Measurements from ENCODE around the gene RB1. TPM values are rescaled to one million over a fixed set of nuclear protein-coding genes. Genes with fewer than 3 reads are reported as not detected.

Gene RB1
- total RNA-seq, 2 donors from 2014 or later: 28.5 TPM

DNA sequence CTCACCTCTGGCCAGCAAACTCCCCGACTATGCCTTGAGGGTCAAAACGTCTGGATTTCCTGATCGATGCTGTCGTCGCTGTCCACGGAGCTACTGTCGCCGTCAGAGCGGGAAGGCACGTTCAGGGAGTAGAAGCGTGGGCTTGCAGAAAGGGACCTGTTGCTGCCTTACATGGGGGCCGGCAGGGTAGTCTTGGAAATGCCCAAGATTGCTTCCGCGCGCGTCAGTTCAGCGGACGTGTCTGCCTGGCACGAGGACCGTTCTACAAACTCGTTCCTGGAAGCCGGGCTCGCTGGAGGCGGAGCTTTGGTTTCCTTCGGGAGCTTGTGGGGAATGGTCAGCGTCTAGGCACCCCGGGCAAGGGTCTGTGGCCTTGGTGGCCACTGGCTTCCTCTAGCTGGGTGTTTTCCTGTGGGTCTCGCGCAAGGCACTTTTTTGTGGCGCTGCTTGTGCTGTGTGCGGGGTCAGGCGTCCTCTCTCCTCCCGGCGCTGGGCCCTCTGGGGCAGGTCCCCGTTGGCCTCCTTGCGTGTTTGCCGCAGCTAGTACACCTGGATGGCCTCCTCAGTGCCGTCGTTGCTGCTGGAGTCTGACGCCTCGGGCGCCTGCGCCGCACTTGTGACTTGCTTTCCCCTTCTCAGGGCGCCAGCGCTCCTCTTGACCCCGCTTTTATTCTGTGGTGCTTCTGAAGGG, 15.4 kb downstream of the RB1 start:
- DNase-seq: peak; percentile 52
- Histone ChIP-seq H3K4me1 (no peaks in the 10 kb centered on the region), H3K9me3 (no peaks in the 10 kb centered on the region), H3K36me3 (no peaks in the 10 kb centered on the region), H3K9ac (ENCODE audit: low read depth in 2 of 2, low read length in 2 of 2) (peak overlapping the region in 1 of 2 donors; percentile 26), H3K27ac (no peak overlapping the region), H3K4me3 (peak overlapping the region; percentile 26), H3K27me3 (no peaks in the 10 kb centered on the region)
- TF ChIP-seq, protein P1, sequence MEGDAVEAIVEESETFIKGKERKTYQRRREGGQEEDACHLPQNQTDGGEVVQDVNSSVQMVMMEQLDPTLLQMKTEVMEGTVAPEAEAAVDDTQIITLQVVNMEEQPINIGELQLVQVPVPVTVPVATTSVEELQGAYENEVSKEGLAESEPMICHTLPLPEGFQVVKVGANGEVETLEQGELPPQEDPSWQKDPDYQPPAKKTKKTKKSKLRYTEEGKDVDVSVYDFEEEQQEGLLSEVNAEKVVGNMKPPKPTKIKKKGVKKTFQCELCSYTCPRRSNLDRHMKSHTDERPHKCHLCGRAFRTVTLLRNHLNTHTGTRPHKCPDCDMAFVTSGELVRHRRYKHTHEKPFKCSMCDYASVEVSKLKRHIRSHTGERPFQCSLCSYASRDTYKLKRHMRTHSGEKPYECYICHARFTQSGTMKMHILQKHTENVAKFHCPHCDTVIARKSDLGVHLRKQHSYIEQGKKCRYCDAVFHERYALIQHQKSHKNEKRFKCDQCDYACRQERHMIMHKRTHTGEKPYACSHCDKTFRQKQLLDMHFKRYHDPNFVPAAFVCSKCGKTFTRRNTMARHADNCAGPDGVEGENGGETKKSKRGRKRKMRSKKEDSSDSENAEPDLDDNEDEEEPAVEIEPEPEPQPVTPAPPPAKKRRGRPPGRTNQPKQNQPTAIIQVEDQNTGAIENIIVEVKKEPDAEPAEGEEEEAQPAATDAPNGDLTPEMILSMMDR (IDR thresholded peaks at IDR 0.05): no peak
- intact Hi-C loops (cut with DNase I): loop anchor here (5.0 kb wide), 1 partner anchor 192 kb away; no protein-coding TSS in a partner anchor

DNA sequence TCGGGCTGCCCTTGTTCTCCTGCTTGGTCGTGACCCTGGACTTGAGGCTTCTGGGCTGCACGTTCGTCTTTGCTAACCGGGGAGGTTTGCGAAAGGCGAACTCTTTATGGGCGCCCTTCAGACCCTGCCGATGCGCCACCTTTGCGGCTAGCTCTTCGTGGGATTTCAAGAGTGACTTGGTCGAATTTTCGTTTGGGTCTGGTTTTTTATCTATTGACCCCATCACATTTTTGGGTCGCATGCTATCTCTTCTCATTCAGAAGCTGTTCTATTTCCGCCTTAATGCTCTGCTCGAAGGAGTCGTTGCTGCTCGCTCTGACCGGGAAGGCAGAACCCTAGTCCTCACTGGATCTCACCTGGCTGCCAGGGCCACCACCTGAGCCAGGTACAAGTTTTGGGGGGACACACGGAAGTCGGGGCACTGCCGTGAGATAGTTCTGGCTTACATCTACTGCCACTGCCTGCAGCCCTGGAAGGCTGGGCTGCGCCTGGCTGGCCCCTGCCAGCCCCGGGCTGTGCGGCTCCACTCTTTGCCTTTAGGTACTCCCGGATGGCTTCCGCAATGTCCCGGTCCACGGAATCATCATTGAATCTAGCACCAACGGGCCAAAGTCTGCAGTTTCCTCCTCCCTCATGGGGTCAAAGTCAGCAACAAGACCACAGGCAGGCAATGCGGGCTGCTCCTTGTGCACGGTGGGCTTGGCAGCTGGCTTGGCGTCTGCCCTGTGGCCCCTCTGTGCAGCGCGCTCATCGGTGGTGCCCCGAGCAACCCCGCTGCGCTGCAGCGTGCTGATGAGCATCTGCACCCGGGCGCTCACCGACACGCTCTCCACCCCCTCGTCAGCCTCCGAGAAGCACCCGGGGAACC, 16.2 kb downstream of the RB1 start:
- H3K9ac ChIP-seq (ENCODE audit: low read depth in 2 of 2, low read length in 2 of 2): peak overlapping the region in 1 of 2 donors; percentile 26
- H3K27me3 ChIP-seq: no peaks in the 10 kb centered on the region
- H3K9me3 ChIP-seq: no peaks in the 10 kb centered on the region
- peak overlapping the region; percentile 26 for H3K4me3 ChIP-seq
- DNase-seq: peak; percentile 38
- TF ChIP-seq, protein P1 (IDR thresholded peaks at IDR 0.05): no peak
- no peaks in the 10 kb centered on the region for H3K4me1 ChIP-seq
- no peak overlapping the region for H3K27ac ChIP-seq
- H3K36me3 ChIP-seq: no peaks in the 10 kb centered on the region
- intact Hi-C loops (cut with DNase I): loop anchor here (5.0 kb wide), 1 partner anchor 192 kb away; no protein-coding TSS in a partner anchor

DNA sequence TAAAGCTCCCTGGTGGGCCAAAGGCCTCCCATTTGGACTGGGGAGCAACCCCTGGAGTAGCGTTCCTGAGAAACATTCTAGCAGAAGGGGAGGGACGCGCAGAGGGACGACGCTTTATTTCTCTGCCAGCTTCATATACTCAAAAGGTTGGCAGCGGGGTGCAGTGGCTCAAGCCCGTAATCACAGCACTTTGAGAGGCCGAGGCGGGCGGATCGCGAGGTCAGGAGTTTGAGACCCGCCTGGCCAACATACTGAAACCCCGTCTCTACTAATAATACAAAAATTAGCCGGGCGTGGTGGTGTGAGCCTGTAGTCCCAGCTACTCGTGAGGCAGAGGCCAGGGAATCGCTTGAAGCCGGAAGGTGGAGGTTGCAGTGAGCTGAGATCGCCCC, 16.8 kb downstream of the RB1 start:
- H3K9ac ChIP-seq (ENCODE audit: low read depth in 2 of 2, low read length in 2 of 2): no peak overlapping the region
- TF ChIP-seq, protein P1 (IDR thresholded peaks at IDR 0.05): no peak
- H3K9me3 ChIP-seq: no peaks in the 10 kb centered on the region
- H3K27me3 ChIP-seq: no peaks in the 10 kb centered on the region
- DNase-seq: no peak
- H3K4me1 ChIP-seq: no peaks in the 10 kb centered on the region
- no peak overlapping the region for H3K27ac ChIP-seq
- H3K4me3 ChIP-seq: peak overlapping the region; percentile 26
- H3K36me3 ChIP-seq: no peaks in the 10 kb centered on the region
- intact Hi-C loops (cut with DNase I): no loop called here

DNA sequence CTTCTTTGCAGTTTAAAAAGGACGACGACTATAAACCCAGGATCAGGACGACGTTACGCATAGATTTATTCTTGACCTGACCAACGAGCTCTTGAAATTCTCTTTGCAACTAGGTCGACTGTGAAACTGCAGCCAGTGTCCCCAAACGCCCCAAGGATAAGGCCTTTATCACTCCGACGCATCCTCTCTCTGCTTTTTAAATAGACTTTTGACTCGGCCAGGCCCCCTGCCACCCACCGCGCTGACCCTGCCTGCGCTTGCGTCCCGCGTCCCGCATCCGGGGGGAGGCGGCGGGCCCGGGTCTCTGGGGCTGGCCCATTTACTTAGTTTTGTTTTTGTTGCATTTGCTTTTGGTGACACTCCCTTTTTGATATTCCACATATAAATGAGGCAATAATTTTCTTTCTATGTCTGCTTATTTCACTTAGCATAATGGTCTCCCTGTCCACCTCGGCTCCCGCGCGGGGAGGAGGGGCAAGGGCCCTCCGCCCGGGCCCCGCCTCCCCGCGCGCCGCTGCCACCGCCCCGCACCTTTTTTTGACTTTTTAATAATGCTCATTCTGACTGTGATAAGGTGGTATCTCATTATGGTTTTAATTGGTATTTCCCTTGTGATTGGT, 17.4 kb downstream of the RB1 start:
- no peak overlapping the region for H3K9ac ChIP-seq (ENCODE audit: low read depth in 2 of 2, low read length in 2 of 2)
- no peaks in the 10 kb centered on the region for H3K27me3 ChIP-seq
- H3K4me3 ChIP-seq: peak overlapping the region; percentile 26
- no peak for DNase-seq
- intact Hi-C loops (cut with DNase I): no loop called here
- no peaks in the 10 kb centered on the region for H3K9me3 ChIP-seq
- no peaks in the 10 kb centered on the region for H3K4me1 ChIP-seq
- H3K36me3 ChIP-seq: no peaks in the 10 kb centered on the region
- TF ChIP-seq, protein P1 (IDR thresholded peaks at IDR 0.05): no peak
- H3K27ac ChIP-seq: no peak overlapping the region

DNA sequence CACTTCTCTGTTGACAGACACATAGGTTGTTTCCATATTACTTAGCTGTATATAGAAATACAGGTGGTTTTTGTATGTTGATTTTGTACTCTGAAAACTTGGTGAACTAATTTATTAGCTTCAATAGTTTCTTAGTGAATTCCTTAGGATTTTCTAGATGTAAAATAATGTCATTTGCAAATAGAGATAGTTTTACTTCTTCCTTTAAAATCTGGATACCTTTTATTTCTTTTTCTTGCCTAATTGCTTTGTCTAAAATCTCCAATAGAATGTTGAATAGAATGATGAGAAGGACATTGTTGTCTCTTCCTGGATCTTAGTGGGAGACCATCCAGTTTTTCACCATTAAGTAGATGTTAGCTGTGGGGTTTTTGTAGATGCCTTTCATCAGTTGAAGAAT, 18.7 kb downstream of the RB1 start:
- Histone ChIP-seq H3K27ac (no peak overlapping the region), H3K9me3 (no peaks in the 10 kb centered on the region), H3K36me3 (no peaks in the 10 kb centered on the region), H3K4me3 (no peak overlapping the region), H3K9ac (ENCODE audit: low read depth in 2 of 2, low read length in 2 of 2) (no peak overlapping the region), H3K4me1 (no peaks in the 10 kb centered on the region), H3K27me3 (no peaks in the 10 kb centered on the region)
- no peak for DNase-seq
- intact Hi-C loops (cut with DNase I): no loop called here
- TF ChIP-seq, protein P1 (IDR thresholded peaks at IDR 0.05): no peak

Data from colonic mucosa (tissue), 4 donors.